Measurements from ENCODE around the gene SPARCL1.

DNA sequence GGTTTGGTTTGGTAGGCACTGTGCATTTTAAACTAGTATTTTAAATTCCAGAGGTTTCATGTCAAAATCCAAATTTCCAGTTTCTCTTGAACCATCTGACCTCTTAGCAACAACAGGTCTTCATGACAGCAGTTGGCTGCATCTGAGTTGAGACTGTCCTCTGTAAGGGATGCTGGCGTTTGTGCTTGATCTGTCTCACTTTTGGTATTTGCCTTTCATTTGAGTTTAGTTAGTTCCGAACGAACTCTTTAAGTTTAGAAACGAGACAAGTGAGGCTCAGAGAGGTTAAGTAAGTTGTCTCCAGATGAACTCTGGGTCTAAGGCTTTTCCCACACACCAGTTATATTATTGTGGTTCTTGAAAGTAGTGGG is 29.1 kb downstream of the SPARCL1 start:
- no peak for TF ChIP-seq CTCF (optimal IDR thresholded peaks at IDR 0.05 in 1 of 3, IDR thresholded peaks at IDR 0.05 in 1 of 3, conservative IDR thresholded peaks at IDR 0.05 in 1 of 3; ENCODE audit: extremely low read depth in 1 of 3, insufficient read depth in 2 of 3, low read length in 3 of 3)
- TF ChIP-seq EZH2 (IDR thresholded peaks at IDR 0.05; ENCODE audit: low read length): no peak
